ENCODE data around the gene FOXO6. TPM values are rescaled to one million over a fixed set of nuclear protein-coding genes. Genes with fewer than 3 reads are reported as not detected.

Gene FOXO6
- total RNA-seq, 1 donor from 2014 or later: 2.8 TPM

GRCh38 chr1:41397020-41397419, 35.8 kb downstream of the FOXO6 start:
- no peak for TF ChIP-seq CTCF (IDR thresholded peaks at IDR 0.05; ENCODE audit: unreplicated experiment)
- H3K27ac Mint-ChIP-seq: no peak overlapping the region
- no peaks in the 10 kb centered on the region for H3K9me3 Mint-ChIP-seq (ENCODE audit: low read depth)
- DNase-seq (ENCODE audit: low spot score, unreplicated experiment): no peak
- peaks cover 52% of the 10 kb centered on the region for H3K27me3 Mint-ChIP-seq
- no peaks in the 10 kb centered on the region for H3K36me3 Mint-ChIP-seq (ENCODE audit: insufficient read depth)
- peaks cover 4% of the 10 kb centered on the region for H3K4me1 Mint-ChIP-seq (ENCODE audit: low read depth)
- no peak overlapping the region for H3K4me3 Mint-ChIP-seq (ENCODE audit: low read depth)

GRCh38 chr1:41397753-41398330, 36.6 kb downstream of the FOXO6 start:
- Mint-ChIP-seq H3K4me3 (ENCODE audit: low read depth) (no peak overlapping the region), H3K4me1 (ENCODE audit: low read depth) (peaks cover 4% of the 10 kb centered on the region), H3K36me3 (ENCODE audit: insufficient read depth) (no peaks in the 10 kb centered on the region), H3K27ac (no peak overlapping the region), H3K27me3 (peaks cover 52% of the 10 kb centered on the region), H3K9me3 (ENCODE audit: low read depth) (no peaks in the 10 kb centered on the region)
- TF ChIP-seq CTCF (IDR thresholded peaks at IDR 0.05; ENCODE audit: unreplicated experiment): no peak
- DNase-seq (ENCODE audit: low spot score, unreplicated experiment): no peak

GRCh38 chr1:41399145-41399795, 38.0 kb downstream of the FOXO6 start:
- H3K27me3 Mint-ChIP-seq: peaks cover 58% of the 10 kb centered on the region
- H3K4me1 Mint-ChIP-seq (ENCODE audit: low read depth): peaks cover 4% of the 10 kb centered on the region
- no peak for DNase-seq (ENCODE audit: low spot score, unreplicated experiment)
- TF ChIP-seq CTCF (IDR thresholded peaks at IDR 0.05; ENCODE audit: unreplicated experiment): no peak
- no peak overlapping the region for H3K4me3 Mint-ChIP-seq (ENCODE audit: low read depth)
- H3K9me3 Mint-ChIP-seq (ENCODE audit: low read depth): no peaks in the 10 kb centered on the region
- H3K36me3 Mint-ChIP-seq (ENCODE audit: insufficient read depth): no peaks in the 10 kb centered on the region
- H3K27ac Mint-ChIP-seq: no peak overlapping the region

- Mint-ChIP-seq H3K4me3 (ENCODE audit: low read depth) (no peak overlapping the region), H3K36me3 (ENCODE audit: insufficient read depth) (no peaks in the 10 kb centered on the region), H3K4me1 (ENCODE audit: low read depth) (peaks cover 4% of the 10 kb centered on the region), H3K27ac (no peak overlapping the region), H3K9me3 (ENCODE audit: low read depth) (no peaks in the 10 kb centered on the region), H3K27me3 (peaks cover 55% of the 10 kb centered on the region)
- TF ChIP-seq CTCF (IDR thresholded peaks at IDR 0.05; ENCODE audit: unreplicated experiment): no peak
- DNase-seq (ENCODE audit: low spot score, unreplicated experiment): no peak
Observed at GRCh38 chr1:41400225-41400624, 39.0 kb downstream of the FOXO6 start.

GRCh38 chr1:41401899-41402298, 40.7 kb downstream of the FOXO6 start:
- Mint-ChIP-seq H3K27ac (no peak overlapping the region), H3K27me3 (peaks cover 51% of the 10 kb centered on the region), H3K36me3 (ENCODE audit: insufficient read depth) (no peaks in the 10 kb centered on the region), H3K9me3 (ENCODE audit: low read depth) (no peaks in the 10 kb centered on the region), H3K4me3 (ENCODE audit: low read depth) (no peak overlapping the region), H3K4me1 (ENCODE audit: low read depth) (no peaks in the 10 kb centered on the region)
- no peak for TF ChIP-seq CTCF (IDR thresholded peaks at IDR 0.05; ENCODE audit: unreplicated experiment)
- DNase-seq (ENCODE audit: low spot score, unreplicated experiment): no peak

All from progenitor cell of endocrine pancreas (in vitro differentiated cells).